HG03108 (cell line): ENCODE data around the gene GRM4.
"Not testable (repeated sequence)": the region's sequence is repeated elsewhere in the genome, so short reads cannot be mapped to it uniquely, and the experiment has no call there.

Source experiments
- ATAC-seq: cut with Tn5 transposase; IDR thresholded peaks from one replicate; pipeline ENCODE4 v1.9.1; 2021; ENCODE audit warnings: moderate library complexity; ENCODE audit not compliant: unreplicated experiment

Gene GRM4

GRCh38 chr6:34027445-34027936 lies 118.4 kb downstream of the GRM4 start:
- no peak for ATAC-seq

- no peak for ATAC-seq
Measured at GRCh38 chr6:34025861-34026260, 120.0 kb downstream of the GRM4 start.

GRCh38 chr6:34025112-34025807 lies 120.6 kb downstream of the GRM4 start:
- ATAC-seq = no peak

- ATAC-seq = no peak
Measured at GRCh38 chr6:34022873-34023255, 123.0 kb downstream of the GRM4 start.

GRCh38 chr6:34022250-34022872 lies 123.5 kb downstream of the GRM4 start:
- ATAC-seq = no peak

GRCh38 chr6:34021554-34022190 lies 124.2 kb downstream of the GRM4 start:
- ATAC-seq = no peak

- no peak for ATAC-seq
Measured at GRCh38 chr6:34020807-34021553, 124.9 kb downstream of the GRM4 start.

- ATAC-seq = no peak
Measured at GRCh38 chr6:34020278-34020677, 125.6 kb downstream of the GRM4 start.

GRCh38 chr6:34018961-34019606 lies 126.8 kb downstream of the GRM4 start:
- ATAC-seq = no peak

GRCh38 chr6:34018026-34018425 lies 127.9 kb downstream of the GRM4 start:
- ATAC-seq = no peak

- ATAC-seq = no peak
Measured at GRCh38 chr6:34017106-34017805, 128.6 kb downstream of the GRM4 start.

- ATAC-seq = not testable (repeated sequence)
Measured at GRCh38 chr6:34016573-34016972, 129.3 kb downstream of the GRM4 start.

GRCh38 chr6:34015586-34015985 lies 130.3 kb downstream of the GRM4 start:
- no peak for ATAC-seq

- no peak for ATAC-seq
Measured at GRCh38 chr6:34011264-34011663, 134.6 kb downstream of the GRM4 start.

GRCh38 chr6:34005901-34006531 lies 139.9 kb downstream of the GRM4 start:
- no peak for ATAC-seq

GRCh38 chr6:34004706-34005105 lies 141.2 kb downstream of the GRM4 start:
- ATAC-seq = no peak

GRCh38 chr6:34003962-34004361 lies 141.9 kb downstream of the GRM4 start:
- ATAC-seq = no peak

GRCh38 chr6:34001706-34002621 lies 143.9 kb downstream of the GRM4 start:
- ATAC-seq = no peak

GRCh38 chr6:34000281-34000680 lies 145.6 kb downstream of the GRM4 start:
- no peak for ATAC-seq
